Adrenal gland (tissue), 5 donors: ENCODE measurements around the gene BDKRB1.

Experiments
- POLR2A ChIP-seq, 2 donors: fragments of 450-650 bp; IDR thresholded peaks; one replicate each; pipeline ENCODE4 v1.6.1; 2017; ENCODE audit warnings: antibody characterized with exemption in 2 of 2, mild to moderate bottlenecking in 2 of 2, moderate library complexity in 1 of 2
- TF ChIP-seq, protein P1 (sequence below), 6 experiments: fragments of 450-650 bp in 4 of 6; fragments of 200-600 bp in 2 of 6; sonication (generic) in 1 of 6; IDR thresholded peaks; 1 replicate in 5 of 6; 2 replicates in 1 of 6; pipeline versions ENCODE4 v1.5.1 to v1.8.0; 2016 to 2021; ENCODE audit warnings: antibody characterized with exemption in 6 of 6, mild to moderate bottlenecking in 2 of 6, moderate library complexity in 1 of 6
- donor health status: DM: no; HTN: no; CAD: no.

DNA sequence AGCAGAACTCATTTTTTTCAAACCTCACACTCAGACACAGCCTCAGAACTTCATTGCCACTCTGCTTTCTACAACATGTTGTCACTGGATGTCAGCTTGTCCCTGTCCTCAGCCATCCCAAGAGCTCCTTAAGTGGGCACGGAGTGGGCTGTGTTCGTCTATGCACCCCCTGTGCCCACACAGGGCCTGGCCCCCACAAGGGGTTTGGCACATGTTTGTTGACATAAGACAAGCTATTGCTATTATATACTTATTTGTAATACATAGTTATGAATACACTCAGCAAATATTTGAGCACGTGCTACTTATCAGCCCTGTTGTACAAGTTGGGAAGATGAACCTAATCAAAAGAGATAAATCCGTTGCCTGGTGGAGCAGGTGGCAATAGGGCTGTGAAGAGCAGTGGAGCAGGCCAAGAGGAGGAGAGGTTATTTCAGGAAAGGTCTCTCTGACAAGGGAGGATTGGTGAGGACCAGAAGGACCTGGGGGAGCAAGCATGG lies 4.3 kb upstream of the BDKRB1 start:
- TF ChIP-seq POLR2A (IDR thresholded peaks at IDR 0.05), result no peak
- TF ChIP-seq, protein P1, sequence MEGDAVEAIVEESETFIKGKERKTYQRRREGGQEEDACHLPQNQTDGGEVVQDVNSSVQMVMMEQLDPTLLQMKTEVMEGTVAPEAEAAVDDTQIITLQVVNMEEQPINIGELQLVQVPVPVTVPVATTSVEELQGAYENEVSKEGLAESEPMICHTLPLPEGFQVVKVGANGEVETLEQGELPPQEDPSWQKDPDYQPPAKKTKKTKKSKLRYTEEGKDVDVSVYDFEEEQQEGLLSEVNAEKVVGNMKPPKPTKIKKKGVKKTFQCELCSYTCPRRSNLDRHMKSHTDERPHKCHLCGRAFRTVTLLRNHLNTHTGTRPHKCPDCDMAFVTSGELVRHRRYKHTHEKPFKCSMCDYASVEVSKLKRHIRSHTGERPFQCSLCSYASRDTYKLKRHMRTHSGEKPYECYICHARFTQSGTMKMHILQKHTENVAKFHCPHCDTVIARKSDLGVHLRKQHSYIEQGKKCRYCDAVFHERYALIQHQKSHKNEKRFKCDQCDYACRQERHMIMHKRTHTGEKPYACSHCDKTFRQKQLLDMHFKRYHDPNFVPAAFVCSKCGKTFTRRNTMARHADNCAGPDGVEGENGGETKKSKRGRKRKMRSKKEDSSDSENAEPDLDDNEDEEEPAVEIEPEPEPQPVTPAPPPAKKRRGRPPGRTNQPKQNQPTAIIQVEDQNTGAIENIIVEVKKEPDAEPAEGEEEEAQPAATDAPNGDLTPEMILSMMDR (IDR thresholded peaks at IDR 0.05), result no peak
